Activated CD4-positive, alpha-beta T cell treated with anti-CD3 and anti-CD28 coated beads for 36 hours (primary cell): Measurements from ENCODE around the gene RASA4. TPM values are rescaled to one million over a fixed set of nuclear protein-coding genes. Genes with fewer than 3 reads are reported as not detected.
"Not testable (repeated sequence)": the region's sequence is repeated elsewhere in the genome, so short reads cannot be mapped to it uniquely, and the experiment has no call there.

ENCODE experiments used
- ATAC-seq: fragments of 200-7000 bp; cut with Tn5 transposase; one replicate; pipeline ENCODE4 v1.10.0; 2021; ENCODE audit warnings: mild to moderate bottlenecking, moderate library complexity
- CTCF ChIA-PET: fragments of 350-600 bp; sonication (Branson Sonifier 250); formaldehyde crosslinking; loops from one replicate; lab custom pipeline; 2021; ENCODE audit warnings: antibody characterized with exemption; lab: Charles Lee
- POLR2A ChIA-PET: fragments of 350-600 bp; sonication (Branson Sonifier 250); formaldehyde crosslinking; loops from one replicate; lab custom pipeline; 2021; ENCODE audit warnings: antibody characterized with exemption, inconsistent platforms; lab: Charles Lee
- DNase-seq: peaks from one replicate; pipeline ENCODE4 v3.0.0-alpha.2; 2020
- H3K27ac Mint-ChIP-seq: one replicate; pipeline ENCODE4 v1.8.0; 2021; ENCODE audit warnings: mixed read lengths
- H3K27me3 Mint-ChIP-seq: one replicate; pipeline ENCODE4 v1.8.0; 2021; ENCODE audit warnings: mixed read lengths
- H3K36me3 Mint-ChIP-seq: one replicate; pipeline ENCODE4 v1.8.0; 2021; ENCODE audit warnings: low read depth, mixed read lengths
- H3K4me1 Mint-ChIP-seq: one replicate; pipeline ENCODE4 v1.8.0; 2021; ENCODE audit warnings: mixed read lengths
- H3K4me3 Mint-ChIP-seq: one replicate; pipeline ENCODE4 v1.8.0; 2021; ENCODE audit warnings: mild to moderate bottlenecking, moderate library complexity, mixed read lengths
- H3K9me3 Mint-ChIP-seq: one replicate; pipeline ENCODE4 v1.8.0; 2021; ENCODE audit warnings: low read depth, mixed read lengths
- intact Hi-C, 2 experiments: fragments of 100-400 bp; cut with DNase I in 1 of 2; cut with micrococcal nuclease in 1 of 2; formaldehyde crosslinking; loops; one replicate each; pipeline versions ENCODE4 v1.14.2 to v1.15.1; 2022 to 2024; cut with DNase I, micrococcal nuclease
- total RNA-seq, 2 experiments: library from RNA; stranded (reverse); gene quantifications; one replicate each; pipeline ENCODE4 v1.2.3, GENCODE V29; 2021

The RASA4 gene
- total RNA-seq, 2 experiments from 2014 or later = 32.2 to 33.7 TPM

- H3K36me3 Mint-ChIP-seq, H3K4me1 Mint-ChIP-seq, H3K27me3 Mint-ChIP-seq, POLR2A ChIA-PET, intact Hi-C loops, H3K4me3 Mint-ChIP-seq, DNase-seq, CTCF ChIA-PET, H3K27ac Mint-ChIP-seq, H3K9me3 Mint-ChIP-seq: not testable (repeated sequence)
- ATAC-seq = peak; percentile 34
Observed at GRCh38 chr7:102574607-102575006, 41.9 kb downstream of the RASA4 start.

- H3K36me3 Mint-ChIP-seq, POLR2A ChIA-PET, CTCF ChIA-PET, H3K9me3 Mint-ChIP-seq, H3K27me3 Mint-ChIP-seq, H3K4me1 Mint-ChIP-seq, intact Hi-C loops: not testable (repeated sequence)
- Mint-ChIP-seq H3K27ac (peak within 1 kb of the TSS; percentile 87), H3K4me3 (peak within 1 kb of the TSS; percentile 81)
- peak; percentile 96 for DNase-seq
- peak; percentile 76 for ATAC-seq
Observed at GRCh38 chr7:102572261-102573239, 44.0 kb downstream of the RASA4 start, which contains the start of gene POLR2J3. POLR2J3 (minus strand) TSS chr7:102572583; CDS start chr7:102572521, 62 bp downstream.

- POLR2A ChIA-PET, H3K27ac Mint-ChIP-seq, H3K27me3 Mint-ChIP-seq, H3K9me3 Mint-ChIP-seq, intact Hi-C loops, H3K4me3 Mint-ChIP-seq, ATAC-seq, H3K36me3 Mint-ChIP-seq, DNase-seq, CTCF ChIA-PET, H3K4me1 Mint-ChIP-seq: not testable (repeated sequence)
Observed at GRCh38 chr7:102568620-102569019, 47.9 kb downstream of the RASA4 start.

DNA sequence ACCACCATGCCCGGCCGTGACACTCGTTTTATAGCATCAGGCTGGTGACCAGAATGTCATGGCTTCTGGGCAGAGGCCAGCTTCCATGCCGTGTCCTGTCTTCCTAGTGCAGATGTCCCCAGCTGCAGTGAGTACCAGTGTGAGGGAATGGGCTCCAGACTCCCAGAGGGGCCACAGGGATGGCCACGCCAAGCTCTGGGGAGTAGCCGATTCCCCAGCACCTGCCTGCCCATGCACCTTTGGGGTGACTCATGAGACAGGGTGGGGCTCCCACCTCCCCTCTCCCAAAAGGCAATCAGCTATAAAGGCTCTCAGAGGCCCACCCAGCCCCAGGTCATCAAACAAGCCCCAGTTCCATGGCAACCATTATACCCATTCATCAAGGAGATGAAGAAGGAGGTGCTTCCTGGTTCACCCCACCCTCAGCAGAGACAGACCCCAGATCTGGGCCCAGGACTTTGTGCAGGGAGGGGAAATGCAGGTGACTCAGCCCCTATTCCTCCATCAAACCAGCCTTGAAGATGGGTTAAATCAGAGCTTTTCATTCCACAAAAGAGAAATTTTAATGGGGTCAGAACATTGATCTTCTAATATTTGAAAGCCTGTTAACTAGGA, 65.6 kb downstream of the RASA4 start, which contains the start of gene SPDYE2:
SPDYE2 (plus strand) TSS at position 419 of the 615 bp plus-strand sequence. CDS start 2,030 bp downstream, outside the sequence.
- H3K27ac Mint-ChIP-seq, H3K4me1 Mint-ChIP-seq, ATAC-seq, POLR2A ChIA-PET, H3K27me3 Mint-ChIP-seq, H3K4me3 Mint-ChIP-seq, intact Hi-C loops, H3K9me3 Mint-ChIP-seq, H3K36me3 Mint-ChIP-seq, CTCF ChIA-PET, DNase-seq: not testable (repeated sequence)

DNA sequence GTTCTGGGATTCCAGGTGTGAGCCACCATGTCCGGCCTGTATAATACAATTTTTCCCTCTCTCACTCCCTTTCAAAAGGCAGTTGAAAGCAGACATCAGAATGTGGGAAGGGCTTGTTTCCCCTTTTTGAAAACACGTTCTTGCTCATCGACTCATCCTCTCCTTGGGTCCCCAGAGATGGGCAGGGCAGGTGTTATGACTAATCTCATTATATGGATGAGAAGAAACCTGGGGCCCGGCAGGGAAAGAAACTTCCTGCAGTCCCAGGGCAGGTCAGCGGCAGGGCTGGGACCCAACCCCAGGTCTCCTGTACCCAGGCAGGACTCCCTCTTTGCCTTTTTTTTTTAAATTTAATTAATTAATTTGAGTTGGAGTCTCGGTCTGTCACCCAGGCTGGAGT, 70.2 kb downstream of the RASA4 start:
- H3K27ac Mint-ChIP-seq, CTCF ChIA-PET, POLR2A ChIA-PET, H3K36me3 Mint-ChIP-seq, H3K4me3 Mint-ChIP-seq, H3K27me3 Mint-ChIP-seq, H3K9me3 Mint-ChIP-seq, intact Hi-C loops, H3K4me1 Mint-ChIP-seq: not testable (repeated sequence)
- ATAC-seq = peak; percentile 65
- peak; percentile 8 for DNase-seq

DNA sequence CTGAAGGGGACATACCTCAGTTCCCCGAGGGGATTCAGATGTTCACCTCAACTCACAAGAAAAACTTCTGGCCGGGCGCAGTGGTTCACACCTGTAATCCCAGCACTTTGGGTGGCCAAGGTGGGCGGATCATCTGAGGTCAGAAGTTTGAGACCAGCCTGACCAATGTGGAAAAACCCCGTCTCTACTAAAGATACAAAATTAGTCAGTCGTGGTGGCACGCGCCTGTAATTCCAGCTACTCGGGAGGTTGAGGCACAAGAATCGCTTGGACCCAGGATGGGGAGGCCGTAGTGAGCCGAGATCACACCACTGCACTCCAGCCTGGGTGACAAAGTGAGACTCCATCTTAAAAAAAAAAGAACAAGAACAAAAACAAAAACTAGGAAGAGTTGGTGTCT, 71.3 kb downstream of the RASA4 start:
- intact Hi-C loops, ATAC-seq, POLR2A ChIA-PET, H3K4me3 Mint-ChIP-seq, H3K4me1 Mint-ChIP-seq, H3K9me3 Mint-ChIP-seq, H3K36me3 Mint-ChIP-seq, H3K27me3 Mint-ChIP-seq, H3K27ac Mint-ChIP-seq, CTCF ChIA-PET: not testable (repeated sequence)
- peak; percentile 3 for DNase-seq

GRCh38 chr7:102544372-102544771, 72.2 kb downstream of the RASA4 start:
- H3K4me1 Mint-ChIP-seq, H3K27ac Mint-ChIP-seq, ATAC-seq, H3K27me3 Mint-ChIP-seq, POLR2A ChIA-PET, DNase-seq, intact Hi-C loops, H3K9me3 Mint-ChIP-seq, CTCF ChIA-PET, H3K4me3 Mint-ChIP-seq, H3K36me3 Mint-ChIP-seq: not testable (repeated sequence)

GRCh38 chr7:102543596-102543995, 73.0 kb downstream of the RASA4 start, which contains the start of gene UPK3BL2:
UPK3BL2 (minus strand) TSS chr7:102543696; CDS start chr7:102543636, 60 bp downstream.
- H3K4me1 Mint-ChIP-seq, H3K27ac Mint-ChIP-seq, H3K36me3 Mint-ChIP-seq, ATAC-seq, H3K27me3 Mint-ChIP-seq, intact Hi-C loops, POLR2A ChIA-PET, H3K4me3 Mint-ChIP-seq, CTCF ChIA-PET, H3K9me3 Mint-ChIP-seq, DNase-seq: not testable (repeated sequence)

DNA sequence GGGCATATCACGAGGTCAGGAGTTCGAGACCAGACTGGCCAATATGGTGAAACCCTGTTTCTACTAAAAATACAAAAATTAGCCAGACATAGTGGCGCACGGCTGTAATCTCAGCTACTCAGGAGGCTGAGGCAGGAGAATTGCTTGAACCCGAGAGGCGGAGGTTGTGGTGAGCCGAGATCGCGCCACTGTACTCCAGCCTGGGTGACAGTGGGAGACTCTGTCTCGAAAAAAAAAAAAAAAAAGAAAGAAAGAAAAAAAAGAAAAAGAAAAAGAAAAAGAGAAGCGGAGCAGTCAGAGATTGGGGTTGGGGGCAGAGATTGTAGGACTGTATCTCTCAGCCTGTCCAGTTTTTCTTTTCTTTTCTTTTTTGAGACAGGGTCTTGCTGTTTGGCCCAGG, 73.8 kb downstream of the RASA4 start:
- CTCF ChIA-PET, H3K27ac Mint-ChIP-seq, H3K27me3 Mint-ChIP-seq, H3K9me3 Mint-ChIP-seq, intact Hi-C loops, DNase-seq, POLR2A ChIA-PET, H3K4me1 Mint-ChIP-seq, H3K4me3 Mint-ChIP-seq, H3K36me3 Mint-ChIP-seq, ATAC-seq: not testable (repeated sequence)

DNA sequence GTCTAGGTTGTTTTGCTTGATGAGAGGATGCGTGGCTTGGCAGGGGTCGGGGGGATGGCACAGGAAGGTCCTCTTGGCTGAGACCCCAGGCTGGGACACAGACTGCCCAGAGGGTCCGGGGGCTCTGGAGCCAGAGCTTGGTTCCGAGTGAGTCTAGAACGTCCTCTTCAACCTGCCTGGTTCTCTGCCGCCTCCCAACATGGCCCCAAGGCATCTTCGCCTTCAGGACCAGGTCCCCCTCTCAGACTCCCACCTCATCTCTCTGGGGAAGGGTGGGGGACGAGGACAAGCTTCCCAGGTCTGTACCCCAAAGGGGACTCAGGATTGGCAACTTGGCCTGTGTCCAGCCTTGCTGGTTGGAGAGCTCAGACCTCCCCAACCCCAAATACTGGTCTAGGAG, 74.5 kb downstream of the RASA4 start:
- H3K36me3 Mint-ChIP-seq, intact Hi-C loops, DNase-seq, H3K4me1 Mint-ChIP-seq, ATAC-seq, H3K27me3 Mint-ChIP-seq, CTCF ChIA-PET, H3K9me3 Mint-ChIP-seq, POLR2A ChIA-PET, H3K4me3 Mint-ChIP-seq, H3K27ac Mint-ChIP-seq: not testable (repeated sequence)

- DNase-seq, H3K27me3 Mint-ChIP-seq, H3K9me3 Mint-ChIP-seq, ATAC-seq, POLR2A ChIA-PET, H3K4me1 Mint-ChIP-seq, H3K27ac Mint-ChIP-seq, H3K36me3 Mint-ChIP-seq, H3K4me3 Mint-ChIP-seq, CTCF ChIA-PET, intact Hi-C loops: not testable (repeated sequence)
Observed at GRCh38 chr7:102540604-102541003, 76.0 kb downstream of the RASA4 start.
